GM18867 (cell line): Measurements from ENCODE around the gene TMEM225.
"Not testable (repeated sequence)": the region's sequence is repeated elsewhere in the genome, so short reads cannot be mapped to it uniquely, and the experiment has no call there.

ENCODE experiments used
- ATAC-seq: cut with Tn5 transposase; IDR thresholded peaks from one replicate; pipeline ENCODE4 v1.9.1; 2021; ENCODE audit warnings: mild to moderate bottlenecking, moderate library complexity; ENCODE audit not compliant: unreplicated experiment

TMEM225 gene, protein sequence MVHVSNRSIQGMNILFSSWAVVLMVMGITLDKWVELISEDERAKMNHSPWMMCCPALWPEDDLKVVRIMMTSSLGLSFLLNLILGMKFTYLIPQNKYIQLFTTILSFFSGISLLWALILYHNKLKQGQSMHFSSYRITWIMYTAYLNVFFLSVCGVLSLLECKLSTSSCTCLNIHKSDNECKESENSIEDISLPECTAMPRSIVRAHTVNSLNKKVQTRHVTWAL

DNA sequence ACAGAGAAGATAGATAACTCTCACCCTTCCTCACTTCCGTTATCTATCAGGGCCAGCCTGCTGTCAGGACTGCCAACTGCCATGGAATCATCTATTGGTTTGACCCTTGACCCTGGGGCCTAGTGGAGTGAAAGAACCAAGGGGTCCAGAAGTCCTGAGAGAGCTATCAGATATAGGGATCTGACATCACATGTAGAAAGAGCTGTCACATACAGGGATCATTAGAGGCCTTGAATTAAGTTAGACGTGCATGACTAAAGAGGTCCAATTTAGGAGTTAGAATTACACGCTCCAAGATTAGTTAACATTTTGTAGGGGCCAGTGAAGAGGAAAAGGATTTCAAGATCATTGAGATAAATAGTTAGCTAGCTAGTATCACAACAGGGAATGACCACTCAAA lies at the start of gene TMEM225:
TSS of gene TMEM225 (minus strand) at position 101 of the 400 bp plus-strand sequence. CDS start 245 bp downstream, outside the sequence.
- no peak for ATAC-seq

DNA sequence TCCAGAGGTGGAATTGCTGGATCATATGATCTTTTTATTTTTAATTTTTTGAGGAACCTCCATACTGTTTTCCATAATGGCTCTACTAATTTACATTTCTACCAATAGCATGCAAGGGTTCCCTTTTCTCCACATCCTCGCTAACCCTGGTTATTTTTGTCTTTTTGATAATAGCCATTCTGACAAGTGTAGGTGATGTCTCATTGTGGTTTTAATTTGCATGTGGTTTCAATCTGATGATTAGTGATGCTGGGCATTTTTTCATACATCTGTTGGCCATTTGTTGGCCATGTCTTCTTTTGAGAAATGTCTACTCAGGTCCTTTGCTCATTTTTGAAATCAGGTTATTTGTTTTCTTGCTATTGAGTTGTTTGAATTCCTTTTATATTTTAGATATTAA lies 38.6 kb upstream of the TMEM225 start:
- ATAC-seq: no peak

DNA sequence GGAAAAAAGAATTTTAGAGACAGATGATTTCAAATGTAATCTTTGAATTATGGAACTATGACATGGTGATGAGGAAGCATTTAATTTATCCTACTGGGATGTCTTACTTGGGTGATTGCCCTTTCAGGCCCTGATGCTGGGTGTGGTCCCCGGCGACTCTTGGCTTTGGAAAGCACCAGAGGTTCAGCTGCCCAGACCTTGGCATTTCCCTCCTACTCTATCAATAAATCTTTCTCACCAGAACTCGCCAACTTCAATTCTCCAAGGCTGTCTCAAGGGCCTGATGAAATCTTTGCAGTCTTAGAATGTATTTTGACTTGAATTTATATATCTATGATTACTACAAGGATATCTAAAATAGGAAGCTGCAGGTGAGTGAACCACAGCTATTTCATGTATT lies 35.5 kb upstream of the TMEM225 start:
- no peak for ATAC-seq

DNA sequence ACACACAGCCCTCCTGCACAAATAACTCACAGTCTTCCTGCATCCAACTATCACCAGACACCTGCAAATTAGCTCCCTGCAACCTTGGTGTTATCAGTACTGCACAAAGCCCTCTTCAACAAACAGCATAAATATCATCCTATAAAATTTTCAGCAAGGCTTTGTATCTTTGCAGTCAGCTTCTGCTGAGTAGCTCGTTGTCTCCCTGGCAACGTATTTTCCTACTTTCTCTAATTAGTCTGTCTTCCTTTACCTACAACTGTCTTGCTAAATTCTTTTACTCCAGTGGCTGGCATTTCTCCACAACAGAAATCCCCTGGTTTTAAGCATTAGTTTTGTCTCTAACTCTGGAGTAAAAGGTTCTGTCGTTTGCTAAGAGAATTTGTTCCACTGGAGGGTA lies 20.4 kb upstream of the TMEM225 start:
- ATAC-seq: no peak

DNA sequence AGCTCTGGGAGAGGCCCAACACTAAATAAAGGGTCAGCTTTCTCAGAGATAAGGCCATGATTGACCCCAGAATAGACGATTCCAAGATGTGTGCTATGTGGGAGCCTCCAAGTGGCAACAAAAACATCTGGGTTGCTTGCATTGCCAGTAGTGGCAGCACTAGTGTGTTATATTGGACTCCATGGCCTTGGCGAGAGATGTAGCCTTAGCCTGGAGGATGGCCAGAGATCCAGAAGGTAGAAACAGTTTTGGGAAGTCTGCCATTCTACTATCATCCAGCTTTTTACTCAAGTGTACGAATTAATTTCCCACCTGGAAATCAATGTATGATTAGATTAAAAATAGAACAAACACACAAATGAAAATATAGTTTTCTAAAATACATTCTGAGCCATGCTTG lies 19.5 kb upstream of the TMEM225 start:
- ATAC-seq: no peak

DNA sequence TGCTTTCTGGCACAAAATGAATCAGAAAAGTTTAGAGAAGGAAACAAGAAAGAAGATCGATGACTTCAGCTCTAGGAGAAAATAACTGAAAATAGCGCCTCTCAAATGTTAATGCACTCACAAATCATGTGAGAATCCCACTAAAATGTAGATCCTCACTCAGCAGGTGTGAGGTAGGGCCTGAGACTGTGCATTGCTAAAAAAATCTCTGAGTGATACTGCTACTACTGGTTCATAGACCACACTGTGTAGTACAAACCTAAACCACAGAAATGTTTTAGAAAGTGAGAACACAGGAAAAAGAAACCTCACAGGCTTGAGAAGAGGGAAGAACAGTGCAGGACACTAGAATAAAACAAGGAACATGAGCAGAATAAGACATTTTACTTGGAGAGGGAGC lies 18.5 kb upstream of the TMEM225 start:
- ATAC-seq: peak; percentile 82

DNA sequence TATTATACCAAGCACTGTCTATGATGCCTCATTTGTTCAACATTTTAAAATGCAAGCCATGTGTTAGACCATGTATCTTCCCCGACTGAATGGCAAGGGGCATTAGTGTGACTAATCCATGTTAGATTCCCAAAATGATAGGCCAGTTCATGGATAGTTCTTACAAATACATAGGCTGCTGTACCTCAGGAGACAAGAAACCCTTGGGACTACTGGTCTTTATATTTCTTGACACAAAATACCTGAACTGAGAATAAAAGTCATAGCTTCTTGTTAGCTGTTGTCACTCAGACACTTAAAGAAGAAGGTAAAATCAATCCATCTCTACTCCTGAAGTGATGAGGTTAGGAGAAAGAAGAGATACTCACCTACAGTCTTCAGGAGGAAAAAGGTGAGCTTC lies 16.4 kb upstream of the TMEM225 start, which contains the start of gene OR8D4:
TSS of gene OR8D4 (plus strand) at position 301 of the 400 bp plus-strand sequence. CDS start 4,265 bp downstream, outside the sequence.
- no peak for ATAC-seq

DNA sequence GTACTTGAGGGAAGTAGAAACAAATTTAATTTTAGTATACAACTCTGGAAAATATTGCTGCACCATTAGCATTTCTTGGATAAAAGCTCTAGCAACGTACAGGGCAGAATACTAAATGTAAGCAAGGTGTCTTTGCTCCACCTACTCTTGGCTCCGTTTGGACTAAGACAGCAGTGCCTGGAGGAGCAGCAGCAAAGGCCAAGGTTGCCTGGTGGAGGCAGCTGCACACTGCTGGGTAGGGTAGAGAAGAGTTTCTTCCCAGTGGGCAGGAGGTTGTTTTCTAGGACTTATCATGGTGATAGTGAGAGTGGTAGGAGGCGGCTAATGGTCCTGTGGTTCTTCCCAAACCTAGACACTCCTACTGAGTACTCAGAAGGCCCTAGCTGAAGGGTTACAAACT lies 14.3 kb upstream of the TMEM225 start:
- no peak for ATAC-seq

DNA sequence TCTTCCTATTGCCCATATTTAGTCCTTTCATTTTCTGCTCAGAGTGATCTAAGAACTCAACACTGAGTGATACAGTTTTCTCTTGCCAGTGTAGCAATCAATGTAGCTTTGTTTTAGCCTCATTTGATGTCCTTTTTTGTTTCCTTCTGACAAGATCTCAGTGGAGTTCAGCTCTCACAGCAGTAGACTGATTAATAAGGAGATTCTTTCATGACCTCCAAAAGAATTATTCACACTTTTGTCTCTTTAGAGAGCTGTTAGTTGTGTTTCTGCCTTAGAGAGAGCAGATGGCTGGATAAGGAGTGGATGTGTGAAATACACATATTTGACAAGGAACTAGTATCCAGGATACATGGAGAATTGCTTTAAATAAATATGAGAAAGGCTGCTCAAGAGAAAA lies 6.6 kb upstream of the TMEM225 start:
- no peak for ATAC-seq

DNA sequence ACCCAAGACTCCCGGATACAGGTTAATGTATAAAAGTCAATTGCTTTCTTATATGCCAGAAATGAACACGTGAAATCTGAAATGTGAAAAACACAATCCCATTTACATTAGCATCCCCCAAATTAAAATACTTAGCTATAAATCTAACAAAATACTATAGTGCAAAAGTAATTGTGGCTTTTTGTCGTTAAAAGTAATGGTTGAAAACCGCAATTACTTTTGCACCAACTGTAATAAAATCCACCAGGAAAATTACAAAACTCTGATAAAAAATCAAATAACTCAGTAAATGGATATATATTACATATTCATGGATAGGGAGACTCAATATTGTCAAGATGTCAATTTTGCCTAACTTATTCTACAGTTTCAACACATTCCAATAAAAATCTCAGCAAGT lies 4.6 kb downstream of the TMEM225 start:
- no peak for ATAC-seq

DNA sequence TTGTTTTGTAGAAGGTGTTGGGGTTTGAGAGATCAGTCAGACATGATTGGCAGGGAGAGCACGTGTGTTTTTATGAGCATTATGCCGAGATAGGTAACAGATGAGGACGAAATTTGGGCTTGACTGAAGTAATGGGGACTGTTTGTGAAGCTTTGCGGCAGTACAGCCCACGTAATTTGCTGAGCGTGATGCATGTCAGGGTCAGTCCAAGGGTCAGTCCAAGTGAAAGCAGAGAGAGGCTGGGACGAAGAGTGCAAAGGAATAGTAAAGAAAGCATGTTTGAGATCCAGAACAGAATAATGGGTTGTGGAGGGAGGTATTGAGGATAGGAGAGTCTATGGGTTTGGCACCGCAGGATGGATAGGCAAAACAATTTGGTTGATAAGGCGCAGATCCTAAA lies 17.7 kb downstream of the TMEM225 start:
- ATAC-seq: not testable (repeated sequence)

DNA sequence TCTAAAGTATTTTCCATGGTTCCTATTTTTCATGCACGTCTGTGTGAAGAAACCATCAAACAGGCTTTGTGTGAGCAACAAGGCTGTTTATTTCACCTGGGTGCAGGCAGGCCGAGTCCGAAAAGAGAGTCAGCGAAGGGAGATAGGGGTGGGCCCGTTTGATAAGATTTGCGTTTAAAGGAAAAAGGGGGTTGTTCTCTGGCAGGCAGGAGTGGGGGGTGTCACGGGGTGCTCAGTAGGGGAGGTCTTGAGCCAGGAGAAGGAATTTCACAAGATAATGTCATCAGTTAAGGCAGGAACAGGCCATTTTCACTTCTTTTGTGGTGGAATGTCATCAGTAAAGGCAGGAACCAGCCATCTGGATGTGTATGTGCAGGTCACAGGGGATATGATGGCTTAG lies 20.2 kb downstream of the TMEM225 start:
- not testable (repeated sequence) for ATAC-seq

DNA sequence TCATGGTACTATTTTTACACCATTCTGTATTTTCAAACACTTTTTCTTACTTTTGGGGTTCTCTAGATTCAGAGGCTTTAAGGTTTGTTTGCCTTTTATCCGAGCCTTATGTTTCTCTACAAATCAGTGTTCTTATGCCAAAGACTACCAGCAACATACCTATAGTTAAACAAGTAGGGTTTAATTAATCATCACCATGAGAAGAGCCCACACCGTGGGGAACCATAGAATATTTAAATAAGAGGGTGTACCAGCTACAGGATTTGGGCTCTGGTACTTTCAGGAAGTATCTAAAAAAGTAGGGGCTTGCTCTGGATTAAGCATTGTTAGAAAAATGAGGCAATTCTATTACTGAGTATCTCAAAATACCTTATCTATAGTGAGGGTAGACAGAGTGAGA lies 25.7 kb downstream of the TMEM225 start:
- no peak for ATAC-seq

DNA sequence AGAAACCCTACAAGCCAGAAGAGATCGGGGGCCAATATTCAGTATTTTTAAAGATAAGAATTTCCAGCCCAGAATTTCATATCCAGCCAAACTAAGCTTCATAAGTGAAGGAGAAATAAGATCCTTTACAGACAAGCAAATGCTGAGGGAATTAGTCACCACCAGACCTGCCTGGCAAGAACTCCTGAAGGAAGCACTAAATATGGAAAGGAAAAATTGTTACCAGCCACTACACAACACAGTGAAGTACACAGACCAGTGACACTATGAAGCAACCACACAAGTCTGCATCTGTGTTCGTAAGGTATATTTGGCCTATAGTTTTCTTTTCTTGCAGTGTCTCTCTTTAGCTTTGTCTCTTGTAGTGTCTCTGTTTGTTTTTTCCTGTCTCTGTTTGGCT lies 29.0 kb downstream of the TMEM225 start:
- no peak for ATAC-seq

DNA sequence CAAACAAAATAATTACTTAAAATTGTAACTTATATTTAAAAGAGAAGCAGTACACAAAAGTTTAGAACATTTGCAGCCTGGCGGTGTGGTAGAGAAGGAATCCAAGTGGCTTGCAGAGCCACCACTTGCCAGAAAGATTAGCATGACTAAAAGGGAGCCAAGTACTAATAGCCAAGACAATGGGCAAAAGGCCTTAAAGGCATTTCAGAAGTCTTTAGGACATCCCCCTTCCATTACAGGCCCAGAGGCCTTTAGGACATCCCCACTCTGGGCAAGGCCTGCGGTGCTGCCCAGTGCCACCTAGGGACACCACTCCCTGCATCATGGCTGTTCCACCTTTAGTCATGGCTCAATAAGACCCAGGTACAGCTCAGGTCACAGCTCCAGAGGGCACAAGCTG lies 32.4 kb downstream of the TMEM225 start:
- no peak for ATAC-seq

DNA sequence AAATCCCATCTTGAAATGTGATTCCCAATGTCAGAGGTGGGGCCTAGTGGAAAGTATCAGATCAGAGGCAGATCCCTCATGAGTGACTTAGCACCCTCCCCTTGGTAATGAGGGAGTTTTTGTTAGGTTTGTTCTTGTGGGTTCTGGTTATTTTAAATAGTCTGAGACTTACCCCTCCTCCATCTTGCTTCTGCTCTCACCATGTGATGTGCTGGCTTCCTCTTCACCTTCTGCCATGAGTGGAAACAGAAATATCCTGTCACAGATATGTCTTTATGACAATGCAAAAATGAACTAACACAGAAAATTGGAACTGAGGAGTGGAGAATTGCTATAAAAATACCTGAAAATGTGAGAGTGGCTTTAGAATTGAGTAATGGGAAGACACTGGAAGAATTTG lies 33.1 kb downstream of the TMEM225 start:
- no peak for ATAC-seq

DNA sequence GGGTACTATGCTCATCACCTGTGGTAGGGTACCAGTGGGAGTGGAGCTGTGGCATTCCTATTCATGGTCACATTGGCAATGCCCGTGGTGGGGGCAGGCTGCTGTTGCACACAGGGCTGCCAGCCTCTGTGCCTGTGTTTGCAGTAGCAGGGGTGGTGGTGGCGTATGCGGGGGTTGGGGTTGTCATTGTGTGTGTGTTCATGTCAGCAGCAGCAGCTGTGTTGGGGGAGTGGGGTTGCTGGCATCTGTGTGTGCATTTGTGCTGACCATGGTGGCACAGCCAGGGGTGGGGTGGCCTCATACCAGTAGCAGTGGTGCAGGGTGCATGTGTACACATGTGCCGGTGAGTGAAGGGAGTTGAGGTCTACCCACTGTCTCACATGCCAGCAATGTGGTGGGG lies 34.4 kb downstream of the TMEM225 start:
- no peak for ATAC-seq

DNA sequence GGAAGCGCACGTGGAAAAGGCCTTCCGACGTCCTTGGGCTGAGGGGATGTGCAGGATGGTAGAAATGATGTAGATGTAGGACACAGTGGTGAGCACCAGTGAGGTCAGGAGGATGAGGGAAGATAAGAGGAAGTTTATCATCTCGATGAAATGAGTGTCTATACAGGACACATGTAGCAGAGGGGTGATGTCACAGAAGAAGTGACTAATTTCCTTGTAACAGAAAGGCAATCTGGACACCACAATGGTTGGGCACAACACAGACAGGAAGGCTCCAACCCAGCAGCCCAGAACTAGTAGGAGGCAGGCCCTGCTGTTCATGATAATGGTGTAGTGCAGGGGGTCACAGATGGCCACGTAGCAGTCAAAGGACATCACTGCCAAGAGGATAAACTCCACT lies 44.3 kb downstream of the TMEM225 start:
- ATAC-seq: no peak

DNA sequence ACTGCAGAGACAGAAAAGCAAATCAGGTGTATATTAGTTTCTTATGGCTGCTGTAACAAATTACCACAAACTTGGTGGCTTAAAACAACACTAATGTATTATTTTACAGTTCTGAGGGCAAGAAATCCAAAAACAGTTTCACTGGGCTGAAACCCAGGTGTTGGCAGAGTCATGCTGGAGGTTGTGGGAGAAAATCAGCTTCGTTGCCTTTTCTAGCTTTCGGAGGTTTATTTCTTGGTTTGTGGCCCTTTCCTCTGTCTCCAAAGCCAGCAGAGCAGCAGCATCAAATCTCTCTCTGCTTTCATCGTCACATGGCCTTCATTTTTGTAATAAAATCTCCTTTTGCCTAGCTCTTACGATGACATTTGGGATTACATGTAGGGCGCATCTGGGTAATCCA lies 46.3 kb downstream of the TMEM225 start:
- ATAC-seq: no peak

DNA sequence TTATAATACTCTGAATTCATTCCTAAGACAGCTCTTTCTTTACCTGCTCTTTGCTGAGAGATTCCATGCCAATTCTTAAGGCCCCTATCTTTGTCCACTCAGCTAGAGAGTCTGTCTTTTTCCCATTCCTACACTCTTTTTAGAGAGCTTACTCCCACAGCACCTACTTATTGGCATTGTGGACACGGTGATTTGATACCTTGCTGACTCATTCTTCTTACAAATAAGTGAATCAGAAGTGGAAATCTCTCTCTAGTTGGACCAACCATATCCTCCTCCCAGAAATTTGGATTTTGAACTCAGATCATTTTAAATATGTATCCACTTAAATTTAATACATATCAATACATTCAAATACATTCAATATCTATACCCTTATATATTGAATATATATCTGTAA lies 46.8 kb downstream of the TMEM225 start:
- no peak for ATAC-seq

DNA sequence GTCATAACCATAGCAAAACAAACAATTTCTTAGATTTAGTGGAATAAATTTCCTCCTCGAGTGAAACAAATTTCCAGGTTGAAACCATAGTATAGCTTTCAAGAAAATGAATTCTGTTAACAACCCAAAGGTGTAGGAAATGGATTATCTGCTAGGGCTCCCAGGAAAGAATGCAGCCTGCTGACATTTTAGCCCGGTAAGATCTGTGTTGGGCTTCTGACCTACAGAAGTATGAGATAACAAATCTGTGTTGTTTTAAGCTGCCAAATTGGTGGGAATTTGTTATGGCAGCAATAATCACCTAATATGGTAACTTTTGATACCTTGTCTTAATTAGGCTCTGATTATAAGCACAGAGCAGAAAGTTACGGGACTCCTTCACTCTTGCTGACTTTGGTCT lies 47.3 kb downstream of the TMEM225 start:
- ATAC-seq: no peak

DNA sequence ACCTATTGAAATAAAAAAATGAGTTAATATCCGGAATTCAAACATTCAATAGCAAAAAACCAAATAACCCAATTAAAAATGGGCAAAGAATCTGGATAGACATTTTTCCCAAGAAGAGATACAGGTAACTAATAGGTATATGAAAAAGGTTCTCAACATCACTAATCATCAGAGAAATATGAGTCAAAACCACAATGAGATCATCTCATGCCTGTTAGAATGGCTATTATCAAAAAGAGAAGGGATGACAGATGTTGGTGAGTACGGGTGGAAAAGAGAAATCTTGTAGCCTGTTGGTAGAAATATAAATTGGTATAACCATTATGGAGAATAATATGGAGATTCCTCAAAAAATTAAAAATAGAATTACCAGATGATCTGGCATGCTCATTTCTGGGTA lies 52.4 kb downstream of the TMEM225 start:
- no peak for ATAC-seq
